H1 (cell line): ENCODE measurements around the gene MUC5AC. TPM values are rescaled to one million over a fixed set of nuclear protein-coding genes. Genes with fewer than 3 reads are reported as not detected.

Experiments used
- CTCF ChIA-PET: fragments of 300-600 bp; sonication (Branson Sonifier 250); formaldehyde crosslinking; loops from one replicate; lab custom pipeline; 2021; ENCODE audit not compliant: partially characterized antibody; lab: Charles Lee
- POLR2A ChIA-PET: fragments of 300-600 bp; sonication (Branson Sonifier 250); formaldehyde crosslinking; loops from one replicate; lab custom pipeline; 2021; ENCODE audit warnings: inconsistent platforms; ENCODE audit not compliant: partially characterized antibody; lab: Charles Lee
- DNase-seq, 2 experiments: peaks; one replicate each; pipeline versions ENCODE4 v3.0.0 to v3.0.0-alpha.2; 2010 to 2022; ENCODE audit warnings: low spot score in 2 of 2, low read depth in 1 of 2, mixed read lengths in 1 of 2
- FAIRE-seq: peaks from 2 replicates; lab custom pipeline; 2011; peaks lifted over from hg19 to GRCh38; lab: Jason Lieb, UNC
- H2AFZ ChIP-seq: 2 replicates; pipeline ENCODE4 v1.8.1; 2012; ENCODE audit warnings: low read length, inconsistent platforms
- H2AK5ac ChIP-seq: 2 replicates; pipeline ENCODE4 v1.6.1; 2013; ENCODE audit warnings: low read depth, low read length
- H2BK120ac ChIP-seq: replicated peaks from 2 replicates; pipeline ENCODE3; 2013; ENCODE audit warnings: low read depth, low read length, inconsistent platforms
- H2BK12ac ChIP-seq: 2 replicates; pipeline ENCODE4 v1.6.1; 2013; ENCODE audit warnings: low read depth, low read length
- H2BK15ac ChIP-seq: 2 replicates; pipeline ENCODE4 v1.6.1; 2013; ENCODE audit warnings: low read length
- H2BK20ac ChIP-seq: 2 replicates; pipeline ENCODE4 v1.6.1; 2013; ENCODE audit warnings: low read length
- H2BK5ac ChIP-seq: 2 replicates; pipeline ENCODE4 v1.6.1; 2013; ENCODE audit warnings: low read depth, low read length
- H3K14ac ChIP-seq: 2 replicates; pipeline ENCODE4 v1.6.1; 2013; ENCODE audit warnings: inconsistent platforms; ENCODE audit not compliant: insufficient read length
- H3K18ac ChIP-seq: 2 replicates; pipeline ENCODE4 v1.6.1; 2013; ENCODE audit warnings: low read length; ENCODE audit errors: extremely low read depth
- H3K23ac ChIP-seq: 2 replicates; pipeline ENCODE4 v1.6.1; 2013; ENCODE audit warnings: inconsistent platforms; ENCODE audit not compliant: insufficient read length
- H3K23me2 ChIP-seq: 2 replicates; pipeline ENCODE4 v1.6.1; 2013; ENCODE audit warnings: low read depth, low read length
- H3K27ac ChIP-seq: 2 replicates; pipeline ENCODE4 v1.6.1; 2011; ENCODE audit warnings: low read depth, low read length, inconsistent platforms
- H3K27me3 ChIP-seq, 4 experiments: replicated peaks in 1 of 4; 1 replicate in 1 of 4; 2 replicates in 3 of 4; pipeline versions ENCODE4 v1.6.1 to v1.8.1; 2011 to 2013; ENCODE audit warnings: low read length in 3 of 4, mild to moderate bottlenecking in 3 of 4, inconsistent platforms in 2 of 4, mixed read lengths in 2 of 4, moderate library complexity in 1 of 4; ENCODE audit not compliant: control insufficient read depth in 3 of 4, insufficient read depth in 3 of 4; ENCODE audit errors: extremely low read depth in 1 of 4
- H3K36me3 ChIP-seq, 4 experiments: 2 replicates each; pipeline versions ENCODE4 v1.6.1 to v1.8.1; 2011 to 2013; ENCODE audit warnings: mild to moderate bottlenecking in 4 of 4, low read length in 3 of 4, moderate library complexity in 2 of 4, control low read depth in 1 of 4, inconsistent platforms in 1 of 4; ENCODE audit not compliant: insufficient read depth in 4 of 4, control insufficient read depth in 2 of 4
- H3K4ac ChIP-seq: replicated peaks from 2 replicates; pipeline ENCODE3; 2013; ENCODE audit warnings: low read length, low read depth, mixed read lengths, inconsistent platforms; ENCODE audit not compliant: insufficient read length
- H3K4me1 ChIP-seq, 4 experiments: replicated peaks in 1 of 4; 1 replicate in 1 of 4; 2 replicates in 3 of 4; pipeline versions ENCODE4 v1.6.1 to v1.8.1; 2011 to 2013; ENCODE audit warnings: low read length in 3 of 4, inconsistent platforms in 2 of 4, mixed read lengths in 1 of 4; ENCODE audit not compliant: insufficient read depth in 4 of 4, control insufficient read depth in 3 of 4
- H3K4me2 ChIP-seq, 2 experiments: 2 replicates each; pipeline versions ENCODE4 v1.6.1 to v1.8.1; 2011 to 2013; ENCODE audit warnings: low read depth in 2 of 2, low read length in 2 of 2, control low read depth in 1 of 2, inconsistent platforms in 1 of 2, mild to moderate bottlenecking in 1 of 2; ENCODE audit not compliant: insufficient read depth in 1 of 2
- H3K4me3 ChIP-seq, 4 experiments: fragments of 200-600, 300-600 bp in 1 of 4; sonication (generic), shearing (Covaris generic), sonication (Bioruptor Twin) in 1 of 4; 2 replicates each; pipeline versions ENCODE4 v1.5.1 to v1.8.1; 2011 to 2016; ENCODE audit warnings: low read length in 4 of 4, low read depth in 3 of 4, control low read depth in 2 of 4, inconsistent platforms in 2 of 4, mild to moderate bottlenecking in 2 of 4, mixed read lengths in 1 of 4, moderate library complexity in 1 of 4; ENCODE audit not compliant: insufficient read depth in 2 of 4; ENCODE audit errors: extremely low read depth in 1 of 4
- H3K56ac ChIP-seq: replicated peaks from 2 replicates; pipeline ENCODE3; 2013; ENCODE audit warnings: low read depth, mild to moderate bottlenecking, mixed read lengths, low read length, inconsistent platforms; ENCODE audit not compliant: insufficient read length
- H3K79me1 ChIP-seq: 2 replicates; pipeline ENCODE4 v1.6.1; 2013; ENCODE audit warnings: low read depth, low read length, control low read depth
- H3K79me2 ChIP-seq, 2 experiments: 2 replicates each; pipeline versions ENCODE4 v1.6.1 to v1.8.1; 2012 to 2013; ENCODE audit warnings: low read length in 2 of 2, mild to moderate bottlenecking in 2 of 2, inconsistent platforms in 1 of 2; ENCODE audit not compliant: insufficient read depth in 2 of 2, control insufficient read depth in 1 of 2
- H3K9ac ChIP-seq, 4 experiments: replicated peaks in 1 of 4; 1 replicate in 1 of 4; 2 replicates in 3 of 4; pipeline versions ENCODE4 v1.6.1 to v1.8.1; 2011 to 2013; ENCODE audit warnings: low read depth in 3 of 4, low read length in 3 of 4, control low read depth in 2 of 4, mild to moderate bottlenecking in 2 of 4, moderate library complexity in 2 of 4, inconsistent platforms in 1 of 4; ENCODE audit errors: extremely low read depth in 1 of 4
- H3K9me3 ChIP-seq, 2 experiments: 2 replicates each; pipeline versions ENCODE4 v1.6.1 to v1.8.1; 2012 to 2013; ENCODE audit warnings: mild to moderate bottlenecking in 2 of 2, moderate library complexity in 2 of 2, control low read depth in 1 of 2, inconsistent platforms in 1 of 2, low read depth in 1 of 2, low read length in 1 of 2, mixed read lengths in 1 of 2; ENCODE audit not compliant: insufficient read depth in 2 of 2
- H4K20me1 ChIP-seq, 2 experiments: replicated peaks in 1 of 2; 2 replicates each; pipeline versions ENCODE3 to v1.8.1; 2011 to 2013; ENCODE audit warnings: inconsistent platforms in 2 of 2, low read length in 2 of 2, mild to moderate bottlenecking in 1 of 2; ENCODE audit not compliant: insufficient read depth in 2 of 2, control insufficient read depth in 1 of 2
- H4K5ac ChIP-seq: 2 replicates; pipeline ENCODE4 v1.6.1; 2013; ENCODE audit warnings: low read length, low read depth, mixed read lengths, inconsistent platforms; ENCODE audit not compliant: insufficient read length
- H4K8ac ChIP-seq: 2 replicates; pipeline ENCODE4 v1.8.0; 2013; ENCODE audit warnings: mild to moderate bottlenecking, moderate library complexity, low read length, inconsistent platforms; ENCODE audit not compliant: insufficient read depth; ENCODE audit errors: extremely low read depth
- H4K91ac ChIP-seq: replicated peaks from 2 replicates; pipeline ENCODE3; 2013; ENCODE audit warnings: low read length, mixed read lengths, inconsistent platforms; ENCODE audit not compliant: insufficient read length
- ASH2L ChIP-seq: fragments of 200-600, 300-600 bp; sonication (generic); IDR thresholded peaks from one replicate; pipeline ENCODE4 v1.7.1; 2017; ENCODE audit warnings: low read length
- BACH1 ChIP-seq: IDR thresholded peaks from 2 replicates; pipeline ENCODE4 v1.6.1; 2012; ENCODE audit warnings: low read length, improper control_type of control experiment
- BRCA1 ChIP-seq: IDR thresholded peaks from 2 replicates; pipeline ENCODE4 v1.6.1; 2012; ENCODE audit warnings: low read depth, low read length, improper control_type of control experiment
- CHD1 ChIP-seq: IDR thresholded peaks from 2 replicates; pipeline ENCODE4 v1.6.1; 2012; ENCODE audit warnings: low read depth, low read length, improper control_type of control experiment
- FOSL1 ChIP-seq: IDR thresholded peaks from 2 replicates; pipeline ENCODE4 v1.6.1; 2011; ENCODE audit warnings: mild to moderate bottlenecking, low read depth, low read length, moderate library complexity; ENCODE audit not compliant: insufficient read depth
- HDAC2 ChIP-seq, 2 experiments: fragments of 300-600 bp in 1 of 2; sonication (generic) in 1 of 2; IDR thresholded peaks; 2 replicates each; pipeline ENCODE4 v1.6.1; 2011 to 2012; ENCODE audit warnings: low read depth in 2 of 2, low read length in 2 of 2, mild to moderate bottlenecking in 2 of 2, moderate library complexity in 2 of 2, borderline replicate concordance in 1 of 2, inconsistent platforms in 1 of 2
- JUND ChIP-seq: IDR thresholded peaks from 2 replicates; pipeline ENCODE4 v1.6.1; 2011; ENCODE audit warnings: mild to moderate bottlenecking, improper control_type of control experiment, low read length
- POU5F1 ChIP-seq: IDR thresholded peaks from 2 replicates; pipeline ENCODE4 v1.6.1; 2011; ENCODE audit warnings: low read depth, mild to moderate bottlenecking, low read length, moderate library complexity
- SP1 ChIP-seq: IDR thresholded peaks from 2 replicates; pipeline ENCODE4 v1.6.1; 2011; ENCODE audit warnings: low read depth, low read length
- TBP ChIP-seq: IDR thresholded peaks from 2 replicates; pipeline ENCODE4 v1.6.1; 2011; ENCODE audit warnings: low read depth, low read length, improper control_type of control experiment
- TCF12 ChIP-seq: IDR thresholded peaks from 2 replicates; pipeline ENCODE4 v1.6.1; 2011; ENCODE audit warnings: low read depth, mild to moderate bottlenecking, low read length
- WGBS, 2 experiments: shearing (Covaris generic) in 1 of 2; methylation state at CpG; one replicate each; pipeline versions ENCODE4 v1.1.6 to v1.1.7; 2013 to 2015; ENCODE audit warnings: low lambda C conversion rate in 2 of 2, mixed read lengths in 2 of 2, inconsistent platforms in 1 of 2, low coverage in 1 of 2, missing lambda C conversion rate in 1 of 2; ENCODE audit not compliant: insufficient replicate concordance in 2 of 2, insufficient coverage in 1 of 2, insufficient read length in 1 of 2; ENCODE audit errors: extremely low coverage in 1 of 2, missing lambda C conversion rate in 1 of 2; 5-methylcytosine and 5-hydroxymethylcytosine counted together
- polyA plus RNA-seq, 7 experiments: library from polyadenylated mRNA; depleted of rRNA in 3 of 7; stranded (reverse) in 5 of 7; unstranded in 2 of 7; fragments of >200 nt in 5 of 7; fragments of 200-250 nt in 2 of 7; gene quantifications; 1 replicate in 5 of 7; 2 replicates in 1 of 7; 4 replicates in 1 of 7; pipeline versions ENCODE4 v1.2.1 to v1.2.3, GENCODE V29; 2011 to 2013; ENCODE audit warnings: missing spikeins in 2 of 7, mixed read lengths in 2 of 7
- total RNA-seq: library from RNA; stranded (reverse); fragmentation: NEBNext Ultra II Directional; extraction: Animal tissue kit (Norgen Biotek cat#: 25700); gene quantifications from 2 replicates; pipeline ENCODE4 v1.2.1, GENCODE V29; 2021
- TF ChIP-seq, protein P1 (sequence below): IDR thresholded peaks from 2 replicates; pipeline ENCODE4 v1.6.1; 2011; ENCODE audit warnings: low read length, improper control_type of control experiment

The MUC5AC gene
- total and polyA plus RNA-seq, 2 of the 8 experiments (the other 6 are each of a cell fraction or from before 2014, with no cell fraction given), result not detected

- no peak overlapping the region for H2BK20ac ChIP-seq
- no peaks in the 10 kb centered on the region for H3K9me3 ChIP-seq
- no peak overlapping the region for H3K56ac ChIP-seq
- no peak overlapping the region for H3K23ac ChIP-seq
- H3K9ac ChIP-seq, result no peak overlapping the region
- H2AFZ ChIP-seq, result no peak overlapping the region
- no peaks in the 10 kb centered on the region; a peak in 1 of 7 replicates for H3K4me1 ChIP-seq
- no peak overlapping the region for H4K5ac ChIP-seq
- H2BK5ac ChIP-seq, result no peak overlapping the region
- WGBS, 2 experiments, result 71 to 100% methylated on average over 3 to 4 of the region's 4 CpGs
- no peak overlapping the region for H2BK15ac ChIP-seq
- no peaks in the 10 kb centered on the region for H4K20me1 ChIP-seq
- H3K4me2 ChIP-seq, result no peak overlapping the region
- no peaks in the 10 kb centered on the region for H3K36me3 ChIP-seq
- CTCF ChIA-PET, result no interaction called here
- H3K79me2 ChIP-seq, result no peaks in the 10 kb centered on the region
- H4K91ac ChIP-seq, result no peak overlapping the region
- H3K79me1 ChIP-seq, result no peaks in the 10 kb centered on the region
- FAIRE-seq (no peak), DNase-seq (no peak)
- no peak overlapping the region for H2AK5ac ChIP-seq
- no peaks in the 10 kb centered on the region; the same call in 1 of the 2 replicates for H3K23me2 ChIP-seq
- no peak overlapping the region for H4K8ac ChIP-seq
- no peak overlapping the region for H2BK120ac ChIP-seq
- POLR2A ChIA-PET, result interaction anchor here (1.5 kb wide), 1 partner anchor 150 kb away, joined by 3 read pairs; no protein-coding TSS in a partner anchor
- no peak overlapping the region for H3K14ac ChIP-seq
- no peak overlapping the region for H3K18ac ChIP-seq
- H3K27me3 ChIP-seq, result peaks cover 0 to 2% (median 0%) of the 10 kb centered on the region in 4 experiments; a peak in 1 of 7 replicates
- H3K4ac ChIP-seq, result no peak overlapping the region
- H2BK12ac ChIP-seq, result no peak overlapping the region
- no peak overlapping the region for H3K27ac ChIP-seq
- no peak overlapping the region for H3K4me3 ChIP-seq
- no peak for TF ChIP-seq TCF12
- no peak for TF ChIP-seq CHD1
- TF ChIP-seq FOSL1, result no peak
- no peak for TF ChIP-seq HDAC2 (IDR thresholded peaks at IDR 0.05; ENCODE audit: borderline replicate concordance in 1 of 2, low read depth in 2 of 2, low read length in 2 of 2)
- no peak for TF ChIP-seq JUND
- TF ChIP-seq POU5F1, result no peak
- no peak for TF ChIP-seq ASH2L
- TF ChIP-seq, protein P1, sequence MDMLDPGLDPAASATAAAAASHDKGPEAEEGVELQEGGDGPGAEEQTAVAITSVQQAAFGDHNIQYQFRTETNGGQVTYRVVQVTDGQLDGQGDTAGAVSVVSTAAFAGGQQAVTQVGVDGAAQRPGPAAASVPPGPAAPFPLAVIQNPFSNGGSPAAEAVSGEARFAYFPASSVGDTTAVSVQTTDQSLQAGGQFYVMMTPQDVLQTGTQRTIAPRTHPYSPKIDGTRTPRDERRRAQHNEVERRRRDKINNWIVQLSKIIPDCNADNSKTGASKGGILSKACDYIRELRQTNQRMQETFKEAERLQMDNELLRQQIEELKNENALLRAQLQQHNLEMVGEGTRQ, result no peak
- TF ChIP-seq SP1, result no peak
- no peak for TF ChIP-seq BRCA1
- no peak for TF ChIP-seq TBP
- TF ChIP-seq BACH1, result no peak
These were observed 43.8 kb downstream of the MUC5AC start for GRCh38 chr11:1201395-1202153.
